ENCODE measurements around the gene ADARB2. TPM values are rescaled to one million over a fixed set of nuclear protein-coding genes. Genes with fewer than 3 reads are reported as not detected.
"Not testable (repeated sequence)": the region's sequence is repeated elsewhere in the genome, so short reads cannot be mapped to it uniquely, and the experiment has no call there.

Gene ADARB2
- total RNA-seq, 4 donors from 2014 or later, result 2.0 to 9.9 (median 5.1) TPM

DNA sequence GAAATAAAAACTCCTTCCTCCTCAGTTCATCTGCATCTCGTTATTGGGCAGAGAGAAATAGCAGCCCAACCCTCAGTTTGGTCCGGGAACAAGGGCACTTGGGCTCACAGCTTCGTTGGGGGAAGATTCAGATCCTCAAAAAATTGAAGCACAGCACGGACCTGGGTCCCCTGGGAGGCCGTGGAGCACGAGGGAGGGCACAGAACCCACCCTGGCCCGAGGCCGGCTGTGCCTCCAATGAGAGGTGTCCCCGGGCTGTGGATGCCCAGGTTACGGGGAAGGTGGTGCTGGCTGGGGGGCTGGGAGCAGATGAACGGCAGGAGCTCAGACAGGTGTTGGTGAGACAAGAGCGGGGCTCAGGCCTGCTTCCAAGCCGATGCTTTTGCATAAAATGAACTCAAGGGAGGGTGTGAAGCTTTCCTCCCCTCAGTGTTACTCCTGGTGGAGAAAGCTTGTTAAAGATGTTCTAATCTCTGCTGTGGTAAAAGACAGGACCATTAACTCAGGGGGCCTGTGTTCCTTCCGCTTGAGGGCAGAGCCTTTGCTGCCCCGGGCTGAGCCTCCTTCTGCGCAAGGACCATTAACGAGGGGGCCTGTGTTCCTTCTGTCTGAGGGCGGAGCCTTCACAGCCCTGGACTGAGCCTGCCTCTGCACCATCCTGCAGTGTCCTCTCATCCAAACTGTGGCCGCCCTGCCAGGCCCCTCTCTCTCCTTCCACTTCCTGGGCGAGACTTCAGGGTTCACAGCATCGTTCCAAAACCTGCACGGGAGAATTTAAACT is 302.2 kb downstream of the ADARB2 start:
- H3K36me3 ChIP-seq, result no peaks in the 10 kb centered on the region
- H3K9me3 ChIP-seq, result no peaks in the 10 kb centered on the region
- no peak overlapping the region for H3K27ac ChIP-seq
- TF ChIP-seq, protein P1, sequence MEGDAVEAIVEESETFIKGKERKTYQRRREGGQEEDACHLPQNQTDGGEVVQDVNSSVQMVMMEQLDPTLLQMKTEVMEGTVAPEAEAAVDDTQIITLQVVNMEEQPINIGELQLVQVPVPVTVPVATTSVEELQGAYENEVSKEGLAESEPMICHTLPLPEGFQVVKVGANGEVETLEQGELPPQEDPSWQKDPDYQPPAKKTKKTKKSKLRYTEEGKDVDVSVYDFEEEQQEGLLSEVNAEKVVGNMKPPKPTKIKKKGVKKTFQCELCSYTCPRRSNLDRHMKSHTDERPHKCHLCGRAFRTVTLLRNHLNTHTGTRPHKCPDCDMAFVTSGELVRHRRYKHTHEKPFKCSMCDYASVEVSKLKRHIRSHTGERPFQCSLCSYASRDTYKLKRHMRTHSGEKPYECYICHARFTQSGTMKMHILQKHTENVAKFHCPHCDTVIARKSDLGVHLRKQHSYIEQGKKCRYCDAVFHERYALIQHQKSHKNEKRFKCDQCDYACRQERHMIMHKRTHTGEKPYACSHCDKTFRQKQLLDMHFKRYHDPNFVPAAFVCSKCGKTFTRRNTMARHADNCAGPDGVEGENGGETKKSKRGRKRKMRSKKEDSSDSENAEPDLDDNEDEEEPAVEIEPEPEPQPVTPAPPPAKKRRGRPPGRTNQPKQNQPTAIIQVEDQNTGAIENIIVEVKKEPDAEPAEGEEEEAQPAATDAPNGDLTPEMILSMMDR (IDR thresholded peaks at IDR 0.05), result no peak
- no peak for TF ChIP-seq POLR2A (IDR thresholded peaks at IDR 0.05)
- H3K4me3 ChIP-seq, result no peak overlapping the region
- no peaks in the 10 kb centered on the region for H3K27me3 ChIP-seq
- no peak for DNase-seq
- no peaks in the 10 kb centered on the region for H3K4me1 ChIP-seq

DNA sequence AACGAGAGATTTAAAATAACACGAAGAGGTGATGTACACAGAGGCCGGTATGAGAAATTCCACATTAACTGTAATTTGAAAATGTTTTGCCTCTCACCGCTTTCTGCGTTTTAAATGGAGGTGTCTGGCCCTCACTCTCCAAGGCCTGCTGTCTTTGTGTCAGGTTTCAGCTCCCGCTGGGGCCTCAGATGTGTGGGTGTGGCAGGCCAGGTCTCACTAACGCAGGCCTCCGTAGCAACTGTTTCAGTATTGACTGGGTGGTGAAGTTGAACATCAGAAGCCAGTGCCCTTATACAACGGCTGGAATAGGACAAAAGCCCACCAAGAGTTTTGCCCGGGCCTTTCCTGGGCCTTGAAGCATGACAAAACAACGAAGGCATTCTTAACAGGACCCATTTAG is 303.1 kb downstream of the ADARB2 start:
- Histone ChIP-seq H3K27ac (no peak overlapping the region), H3K27me3 (no peaks in the 10 kb centered on the region), H3K36me3 (no peaks in the 10 kb centered on the region), H3K9me3 (no peaks in the 10 kb centered on the region), H3K4me3 (no peak overlapping the region), H3K4me1 (no peaks in the 10 kb centered on the region)
- DNase-seq, result no peak
- TF ChIP-seq, protein P1 (IDR thresholded peaks at IDR 0.05), result no peak
- TF ChIP-seq POLR2A (IDR thresholded peaks at IDR 0.05), result no peak

DNA sequence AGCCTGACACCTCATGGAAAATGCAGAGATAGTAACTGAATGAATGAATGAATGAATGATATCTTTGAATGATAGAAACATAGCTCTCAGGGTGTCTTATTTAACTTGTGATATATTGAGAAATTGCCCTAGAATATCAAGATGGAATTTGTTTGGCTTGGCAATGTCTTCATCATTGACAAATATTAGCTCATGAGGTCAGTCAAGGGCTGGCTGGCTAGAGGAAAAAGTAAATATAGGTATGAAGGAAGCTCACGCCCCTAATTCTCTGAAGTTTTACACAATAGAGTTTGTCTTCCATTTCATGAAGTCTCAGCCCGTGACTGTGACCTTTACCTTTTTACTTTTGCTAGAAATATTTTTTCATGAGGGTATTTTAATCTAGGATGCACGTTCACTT is 305.2 kb downstream of the ADARB2 start:
- no peak for DNase-seq
- TF ChIP-seq, protein P1 (IDR thresholded peaks at IDR 0.05), result no peak
- TF ChIP-seq POLR2A (IDR thresholded peaks at IDR 0.05), result no peak
- H3K9me3 ChIP-seq, result no peaks in the 10 kb centered on the region
- H3K4me1 ChIP-seq, result no peaks in the 10 kb centered on the region
- no peaks in the 10 kb centered on the region for H3K27me3 ChIP-seq
- no peak overlapping the region for H3K4me3 ChIP-seq
- no peak overlapping the region for H3K27ac ChIP-seq
- no peaks in the 10 kb centered on the region for H3K36me3 ChIP-seq

DNA sequence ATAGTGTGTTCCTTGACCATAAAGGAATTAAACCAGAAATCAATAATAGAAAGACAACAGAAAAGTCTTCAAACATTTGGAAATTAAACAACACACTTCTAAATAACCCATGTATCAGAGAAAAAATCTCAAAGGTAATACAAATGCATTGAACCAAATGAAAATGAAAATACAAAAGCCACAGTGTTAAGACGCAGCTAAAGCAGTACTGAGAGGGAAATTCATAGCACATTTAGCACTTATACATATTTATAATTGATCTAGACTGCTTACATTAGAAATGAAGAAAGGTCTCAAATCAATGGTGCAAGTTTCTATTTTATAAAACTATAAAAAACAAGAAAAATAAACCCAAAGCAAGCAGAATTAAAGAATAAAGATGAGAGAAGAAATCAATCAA is 306.1 kb downstream of the ADARB2 start:
- no peak for DNase-seq
- H3K9me3 ChIP-seq, result no peaks in the 10 kb centered on the region
- no peaks in the 10 kb centered on the region for H3K36me3 ChIP-seq
- H3K4me1 ChIP-seq, result no peaks in the 10 kb centered on the region
- no peaks in the 10 kb centered on the region for H3K27me3 ChIP-seq
- no peak overlapping the region for H3K4me3 ChIP-seq
- TF ChIP-seq, protein P1 (IDR thresholded peaks at IDR 0.05), result no peak
- no peak for TF ChIP-seq POLR2A (IDR thresholded peaks at IDR 0.05)
- no peak overlapping the region for H3K27ac ChIP-seq

DNA sequence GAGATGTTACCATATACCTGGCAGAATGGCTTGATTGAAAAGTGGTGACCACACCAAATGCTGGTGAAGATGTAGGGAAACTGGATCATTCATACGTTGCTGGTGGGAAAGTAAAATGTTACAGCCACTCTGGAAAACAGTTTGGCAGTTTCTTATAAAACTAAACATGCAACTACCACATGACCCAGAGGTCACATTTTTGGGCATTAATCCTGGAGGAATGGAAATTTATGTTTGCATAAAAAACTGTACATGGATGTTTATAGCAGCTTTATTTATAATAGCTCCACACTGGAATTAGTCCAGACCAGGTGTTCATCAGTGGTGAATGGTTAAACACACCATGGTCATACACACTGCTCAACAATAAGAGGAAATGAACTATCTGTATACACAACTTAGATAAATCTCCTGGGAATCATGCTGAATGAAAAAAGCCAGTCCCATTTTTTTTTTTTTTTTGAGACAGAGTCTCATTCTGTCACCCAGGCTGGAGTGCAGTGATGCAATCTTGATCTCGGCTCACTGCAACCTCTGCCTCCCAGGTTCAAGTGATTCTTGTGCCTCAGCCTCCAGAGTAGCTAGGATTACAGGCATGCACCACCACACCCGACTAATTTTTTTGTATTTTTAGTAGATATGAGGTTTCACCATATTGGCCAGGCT is 309.7 kb downstream of the ADARB2 start:
- not testable (repeated sequence) for H3K4me3 ChIP-seq, DNase-seq, H3K27ac ChIP-seq, H3K36me3 ChIP-seq, H3K4me1 ChIP-seq, H3K27me3 ChIP-seq, H3K9me3 ChIP-seq

DNA sequence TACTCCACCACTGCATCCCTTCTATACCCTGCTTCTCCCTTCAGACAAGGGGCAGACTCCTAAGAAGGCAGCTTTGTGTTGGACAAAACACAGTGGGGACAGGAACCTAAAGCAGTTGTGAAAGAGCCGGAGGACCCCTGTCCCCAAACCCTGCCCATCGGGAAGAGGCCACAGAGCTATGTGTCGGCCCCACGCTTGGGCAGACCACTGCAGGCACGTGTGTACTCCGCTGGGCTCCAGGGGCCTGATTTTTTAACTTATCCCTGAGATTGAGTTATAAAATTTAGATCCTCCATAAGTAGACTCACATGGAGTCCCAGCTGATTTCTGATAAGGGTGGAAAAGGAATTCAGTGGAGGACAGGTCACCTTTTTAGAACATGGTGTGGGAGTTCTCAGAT is 310.5 kb downstream of the ADARB2 start:
- TF ChIP-seq, protein P1 (IDR thresholded peaks at IDR 0.05), result no peak
- no peak for TF ChIP-seq POLR2A (IDR thresholded peaks at IDR 0.05)

More for the DNA sequence above, 310.5 kb downstream of the ADARB2 start:
- H3K4me1 ChIP-seq, result no peaks in the 10 kb centered on the region
- no peak overlapping the region for H3K4me3 ChIP-seq
- no peaks in the 10 kb centered on the region for H3K9me3 ChIP-seq
- DNase-seq, result peak in 1 of 3 donors; percentile 21
- H3K27me3 ChIP-seq, result no peaks in the 10 kb centered on the region
- H3K27ac ChIP-seq, result no peak overlapping the region
- H3K36me3 ChIP-seq, result no peaks in the 10 kb centered on the region

All from Peyer's patch (tissue), 4 donors.